ENCODE measurements around the gene PTDSS2. TPM values are rescaled to one million over a fixed set of nuclear protein-coding genes. Genes with fewer than 3 reads are reported as not detected.

PTDSS2 gene
- total and polyA plus RNA-seq, 2 of the 13 experiments (the other 11 are each of a cell fraction or from before 2014, with no cell fraction given), result 21.7 to 26.4 TPM

DNA sequence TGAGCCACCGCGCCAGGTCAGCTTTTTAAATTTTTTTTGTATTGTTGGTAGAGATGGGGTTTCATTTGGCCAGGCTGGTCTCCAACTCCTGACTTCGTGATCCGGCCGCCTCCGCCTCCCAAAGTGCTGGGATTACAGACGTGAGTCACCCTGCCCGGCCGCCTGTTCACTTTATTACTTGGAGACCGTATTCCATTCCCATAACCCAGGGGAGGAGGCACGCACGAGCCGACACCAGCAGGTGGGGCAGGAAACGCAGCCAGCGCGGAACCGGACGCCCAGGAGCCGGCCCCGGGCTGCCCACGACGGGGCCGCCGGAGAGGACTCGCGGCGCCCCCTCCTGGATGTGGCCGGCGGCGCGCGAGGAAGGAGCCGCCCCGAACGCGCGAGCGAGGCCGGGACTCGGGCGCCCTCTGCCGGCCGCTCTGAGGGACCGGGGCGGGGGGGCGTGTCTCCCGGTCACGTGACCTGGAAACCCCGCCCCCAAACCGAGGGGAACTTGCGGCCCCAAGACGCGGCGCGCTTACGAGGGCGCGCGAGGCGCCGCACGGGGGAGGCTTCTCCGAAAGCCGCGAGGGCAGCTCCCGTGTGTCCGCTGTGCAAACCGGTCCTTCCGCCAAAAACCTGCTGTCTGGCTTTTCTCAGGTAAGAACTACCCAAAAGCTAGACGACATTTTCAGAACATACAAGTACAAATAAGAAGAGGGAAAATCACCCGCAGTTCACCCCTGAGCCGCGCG, 68.6 kb downstream of the PTDSS2 start (continued):
- no peak for TF ChIP-seq ZNF570 (CRISPR knock-in tag; IDR thresholded peaks at IDR 0.05; ENCODE audit: borderline replicate concordance)
- TF ChIP-seq MTF1 (CRISPR knock-in tag; IDR thresholded peaks at IDR 0.05), result no peak
- 0 out of 2 replicates have a peak, but pooled peaks have one; percentile 10 for TF ChIP-seq JUND (CRISPR knock-in tag; IDR thresholded peaks at IDR 0.05)
- TF ChIP-seq ARNT (IDR thresholded peaks at IDR 0.05), result no peak
- TF ChIP-seq, protein P1, sequence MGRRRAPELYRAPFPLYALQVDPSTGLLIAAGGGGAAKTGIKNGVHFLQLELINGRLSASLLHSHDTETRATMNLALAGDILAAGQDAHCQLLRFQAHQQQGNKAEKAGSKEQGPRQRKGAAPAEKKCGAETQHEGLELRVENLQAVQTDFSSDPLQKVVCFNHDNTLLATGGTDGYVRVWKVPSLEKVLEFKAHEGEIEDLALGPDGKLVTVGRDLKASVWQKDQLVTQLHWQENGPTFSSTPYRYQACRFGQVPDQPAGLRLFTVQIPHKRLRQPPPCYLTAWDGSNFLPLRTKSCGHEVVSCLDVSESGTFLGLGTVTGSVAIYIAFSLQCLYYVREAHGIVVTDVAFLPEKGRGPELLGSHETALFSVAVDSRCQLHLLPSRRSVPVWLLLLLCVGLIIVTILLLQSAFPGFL (CRISPR knock-in tag; IDR thresholded peaks at IDR 0.05), result no peak
- no peak for TF ChIP-seq SMARCC2 (IDR thresholded peaks at IDR 0.05)
- no peak for TF ChIP-seq NFRKB (IDR thresholded peaks at IDR 0.05)
- TF ChIP-seq ZNF670 (CRISPR knock-in tag; IDR thresholded peaks at IDR 0.05; ENCODE audit: borderline replicate concordance), result 0 out of 2 replicates have a peak, but pooled peaks have one; percentile 53
- TF ChIP-seq, protein P2, sequence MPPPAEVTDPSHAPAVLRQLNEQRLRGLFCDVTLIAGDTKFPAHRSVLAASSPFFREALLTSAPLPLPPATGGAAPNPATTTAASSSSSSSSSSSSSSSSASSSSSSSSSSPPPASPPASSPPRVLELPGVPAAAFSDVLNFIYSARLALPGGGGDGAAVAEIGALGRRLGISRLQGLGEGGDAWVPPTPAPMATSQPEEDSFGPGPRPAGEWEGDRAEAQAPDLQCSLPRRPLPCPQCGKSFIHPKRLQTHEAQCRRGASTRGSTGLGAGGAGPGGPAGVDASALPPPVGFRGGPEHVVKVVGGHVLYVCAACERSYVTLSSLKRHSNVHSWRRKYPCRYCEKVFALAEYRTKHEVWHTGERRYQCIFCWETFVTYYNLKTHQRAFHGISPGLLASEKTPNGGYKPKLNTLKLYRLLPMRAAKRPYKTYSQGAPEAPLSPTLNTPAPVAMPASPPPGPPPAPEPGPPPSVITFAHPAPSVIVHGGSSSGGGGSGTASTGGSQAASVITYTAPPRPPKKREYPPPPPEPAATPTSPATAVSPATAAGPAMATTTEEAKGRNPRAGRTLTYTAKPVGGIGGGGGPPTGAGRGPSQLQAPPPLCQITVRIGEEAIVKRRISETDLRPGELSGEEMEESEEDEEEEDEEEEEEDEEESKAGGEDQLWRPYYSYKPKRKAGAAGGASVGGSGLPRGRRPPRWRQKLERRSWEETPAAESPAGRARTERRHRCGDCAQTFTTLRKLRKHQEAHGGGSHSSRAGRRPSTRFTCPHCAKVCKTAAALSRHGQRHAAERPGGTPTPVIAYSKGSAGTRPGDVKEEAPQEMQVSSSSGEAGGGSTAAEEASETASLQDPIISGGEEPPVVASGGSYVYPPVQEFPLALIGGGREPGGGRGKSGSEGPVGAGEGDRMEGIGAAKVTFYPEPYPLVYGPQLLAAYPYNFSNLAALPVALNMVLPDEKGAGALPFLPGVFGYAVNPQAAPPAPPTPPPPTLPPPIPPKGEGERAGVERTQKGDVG (CRISPR knock-in tag; IDR thresholded peaks at IDR 0.05; ENCODE audit: borderline replicate concordance), result no peak; the same call in 1 of the 2 replicates
- no peak for TF ChIP-seq GATA4 (IDR thresholded peaks at IDR 0.05; ENCODE audit: borderline replicate concordance, low read depth)
- TF ChIP-seq, protein P3, sequence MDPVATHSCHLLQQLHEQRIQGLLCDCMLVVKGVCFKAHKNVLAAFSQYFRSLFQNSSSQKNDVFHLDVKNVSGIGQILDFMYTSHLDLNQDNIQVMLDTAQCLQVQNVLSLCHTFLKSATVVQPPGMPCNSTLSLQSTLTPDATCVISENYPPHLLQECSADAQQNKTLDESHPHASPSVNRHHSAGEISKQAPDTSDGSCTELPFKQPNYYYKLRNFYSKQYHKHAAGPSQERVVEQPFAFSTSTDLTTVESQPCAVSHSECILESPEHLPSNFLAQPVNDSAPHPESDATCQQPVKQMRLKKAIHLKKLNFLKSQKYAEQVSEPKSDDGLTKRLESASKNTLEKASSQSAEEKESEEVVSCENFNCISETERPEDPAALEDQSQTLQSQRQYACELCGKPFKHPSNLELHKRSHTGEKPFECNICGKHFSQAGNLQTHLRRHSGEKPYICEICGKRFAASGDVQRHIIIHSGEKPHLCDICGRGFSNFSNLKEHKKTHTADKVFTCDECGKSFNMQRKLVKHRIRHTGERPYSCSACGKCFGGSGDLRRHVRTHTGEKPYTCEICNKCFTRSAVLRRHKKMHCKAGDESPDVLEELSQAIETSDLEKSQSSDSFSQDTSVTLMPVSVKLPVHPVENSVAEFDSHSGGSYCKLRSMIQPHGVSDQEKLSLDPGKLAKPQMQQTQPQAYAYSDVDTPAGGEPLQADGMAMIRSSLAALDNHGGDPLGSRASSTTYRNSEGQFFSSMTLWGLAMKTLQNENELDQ (CRISPR knock-in tag; IDR thresholded peaks at IDR 0.05; ENCODE audit: borderline replicate concordance), result no peak
- TF ChIP-seq, protein P4, sequence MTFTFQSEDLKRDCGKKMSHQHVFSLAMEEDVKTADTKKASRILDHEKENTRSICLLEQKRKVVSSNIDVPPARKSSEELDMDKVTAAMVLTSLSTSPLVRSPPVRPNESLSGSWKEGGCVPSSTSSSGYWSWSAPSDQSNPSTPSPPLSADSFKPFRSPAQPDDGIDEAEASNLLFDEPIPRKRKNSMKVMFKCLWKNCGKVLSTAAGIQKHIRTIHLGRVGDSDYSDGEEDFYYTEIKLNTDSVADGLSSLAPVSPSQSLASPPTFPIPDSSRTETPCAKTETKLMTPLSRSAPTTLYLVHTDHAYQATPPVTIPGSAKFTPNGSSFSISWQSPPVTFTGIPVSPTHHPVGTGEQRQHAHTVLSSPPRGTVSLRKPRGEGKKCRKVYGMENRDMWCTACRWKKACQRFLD (CRISPR knock-in tag; IDR thresholded peaks at IDR 0.05; ENCODE audit: borderline replicate concordance), result no peak
- TF ChIP-seq, protein P5, sequence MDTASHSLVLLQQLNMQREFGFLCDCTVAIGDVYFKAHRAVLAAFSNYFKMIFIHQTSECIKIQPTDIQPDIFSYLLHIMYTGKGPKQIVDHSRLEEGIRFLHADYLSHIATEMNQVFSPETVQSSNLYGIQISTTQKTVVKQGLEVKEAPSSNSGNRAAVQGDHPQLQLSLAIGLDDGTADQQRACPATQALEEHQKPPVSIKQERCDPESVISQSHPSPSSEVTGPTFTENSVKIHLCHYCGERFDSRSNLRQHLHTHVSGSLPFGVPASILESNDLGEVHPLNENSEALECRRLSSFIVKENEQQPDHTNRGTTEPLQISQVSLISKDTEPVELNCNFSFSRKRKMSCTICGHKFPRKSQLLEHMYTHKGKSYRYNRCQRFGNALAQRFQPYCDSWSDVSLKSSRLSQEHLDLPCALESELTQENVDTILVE (CRISPR knock-in tag; IDR thresholded peaks at IDR 0.05), result peak; percentile 30; the same call in 1 of the 2 replicates
- TF ChIP-seq ISX (CRISPR knock-in tag; conservative IDR thresholded peaks at IDR 0.05), result no peak
- no peak for TF ChIP-seq ZNF224 (CRISPR knock-in tag; IDR thresholded peaks at IDR 0.05)
- TF ChIP-seq ZNF644 (CRISPR knock-in tag; IDR thresholded peaks at IDR 0.05; ENCODE audit: low read depth), result no peak
- TF ChIP-seq ZBTB8A (CRISPR knock-in tag; IDR thresholded peaks at IDR 0.05; ENCODE audit: borderline replicate concordance, low read depth), result no peak
- peak; percentile 79 for TF ChIP-seq YY1 (IDR thresholded peaks at IDR 0.05; ENCODE audit: insufficient read depth, insufficient replicate concordance, low read depth, low read length)
- no peak for TF ChIP-seq ZNF260 (CRISPR knock-in tag; IDR thresholded peaks at IDR 0.05; ENCODE audit: borderline replicate concordance, low read depth)
- TF ChIP-seq SP140L (CRISPR knock-in tag; IDR thresholded peaks at IDR 0.05; ENCODE audit: borderline replicate concordance), result no peak
- no peak for TF ChIP-seq ONECUT2 (CRISPR knock-in tag; IDR thresholded peaks at IDR 0.05)
